GM12892 (cell line): ENCODE results near the gene THRB.

ENCODE experiments used
- POLR2A ChIP-seq: IDR thresholded peaks from 2 replicates; pipeline ENCODE4 v1.6.1; 2011; ENCODE audit warnings: low read depth, low read length, control low read depth
- TAF1 ChIP-seq: IDR thresholded peaks from 2 replicates; pipeline ENCODE4 v1.6.1; 2011; ENCODE audit warnings: low read depth, mild to moderate bottlenecking, control low read depth, low read length, borderline replicate concordance

GRCh38 chr3:24201301-24201700 is 293.3 kb downstream of the THRB start:
- TF ChIP-seq TAF1 (no peak), POLR2A (no peak)
